Left forelimb (tissue), 1 donor: ENCODE results near the gene PFKFB4.

ENCODE experiments used
- DNase-seq: peaks from one replicate; pipeline ENCODE4 v3.0.0-alpha.2; 2018; ENCODE audit warnings: low spot score

The PFKFB4 gene

DNA sequence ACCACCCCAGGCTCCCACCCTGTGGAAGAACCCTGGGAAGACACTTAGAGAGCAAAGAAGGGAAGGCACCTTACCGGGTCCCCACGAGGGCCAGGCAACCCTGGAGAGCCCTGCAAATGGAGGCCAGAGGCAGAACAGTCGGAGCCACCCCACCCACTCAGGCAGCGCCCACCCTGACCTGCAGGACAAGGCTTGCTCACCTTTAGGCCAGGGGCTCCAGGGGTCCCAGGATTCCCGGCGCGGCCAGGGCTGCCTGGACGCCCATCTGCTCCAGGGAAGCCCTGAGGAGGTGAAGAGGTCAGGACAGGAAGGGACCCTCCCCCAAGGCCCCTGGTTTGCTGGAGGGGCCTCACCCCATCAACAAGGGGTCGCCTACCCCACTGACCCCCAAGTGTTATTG lies 28.2 kb upstream of the PFKFB4 start:
- DNase-seq = no peak

DNA sequence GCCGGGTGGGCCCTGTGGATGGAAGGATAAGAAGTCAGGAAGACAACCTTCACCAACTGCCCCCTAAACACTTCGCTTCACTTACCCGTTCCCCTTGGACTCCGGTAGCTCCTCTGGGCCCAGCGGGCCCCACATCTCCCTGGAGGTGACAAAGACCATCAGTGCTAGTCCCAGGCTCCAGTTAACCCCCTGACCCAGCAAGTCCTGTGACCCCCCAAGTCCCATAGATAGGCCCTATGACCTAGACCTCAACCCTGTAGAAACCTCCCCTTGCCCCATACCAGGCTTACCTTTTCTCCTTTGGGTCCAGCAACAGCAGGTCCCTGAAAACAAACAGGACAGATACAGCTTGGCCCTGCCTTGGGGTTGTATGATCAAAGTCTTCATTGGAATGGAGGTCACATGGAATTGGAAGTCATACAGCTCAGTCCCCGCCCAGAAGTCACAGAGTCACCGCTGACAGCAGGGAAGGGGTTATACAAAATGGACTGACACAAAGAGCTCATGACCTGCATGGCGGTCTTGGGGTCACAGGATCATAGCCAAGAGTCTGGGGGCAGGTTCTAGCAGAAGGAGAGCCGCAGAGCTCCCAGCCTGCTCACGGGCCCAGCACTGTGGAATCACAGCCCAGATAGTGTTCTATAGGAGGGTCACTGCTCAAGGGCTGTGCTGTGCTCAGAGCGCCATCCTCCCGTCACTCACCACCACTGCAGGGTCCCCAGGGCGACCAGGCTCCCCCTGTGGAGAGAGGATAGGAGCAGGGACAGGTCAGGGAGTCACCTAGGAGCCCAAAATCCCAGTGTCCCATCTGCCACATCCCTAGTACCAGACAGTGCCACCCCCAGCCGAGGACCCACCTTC lies 25.2 kb upstream of the PFKFB4 start:
- DNase-seq = no peak

DNA sequence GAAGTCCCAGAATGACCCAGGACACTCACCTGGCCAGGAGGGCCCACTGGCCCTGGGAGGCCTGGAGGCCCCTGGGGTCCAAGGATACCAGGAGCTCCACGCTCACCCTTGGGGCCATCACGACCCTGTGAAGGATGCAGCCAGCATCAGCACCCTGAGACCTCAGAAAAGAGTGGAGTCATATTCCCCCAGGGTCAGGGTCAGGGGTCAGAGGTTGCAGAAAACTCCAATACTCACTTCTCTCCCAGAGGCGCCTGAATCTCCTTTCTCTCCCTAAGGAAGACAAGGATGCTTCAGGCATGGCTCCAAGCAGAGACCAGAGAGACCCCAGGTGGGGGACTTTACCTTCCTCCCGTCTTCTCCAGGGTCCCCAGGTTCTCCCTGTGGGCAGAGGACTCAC lies 20.0 kb upstream of the PFKFB4 start:
- DNase-seq = no peak

DNA sequence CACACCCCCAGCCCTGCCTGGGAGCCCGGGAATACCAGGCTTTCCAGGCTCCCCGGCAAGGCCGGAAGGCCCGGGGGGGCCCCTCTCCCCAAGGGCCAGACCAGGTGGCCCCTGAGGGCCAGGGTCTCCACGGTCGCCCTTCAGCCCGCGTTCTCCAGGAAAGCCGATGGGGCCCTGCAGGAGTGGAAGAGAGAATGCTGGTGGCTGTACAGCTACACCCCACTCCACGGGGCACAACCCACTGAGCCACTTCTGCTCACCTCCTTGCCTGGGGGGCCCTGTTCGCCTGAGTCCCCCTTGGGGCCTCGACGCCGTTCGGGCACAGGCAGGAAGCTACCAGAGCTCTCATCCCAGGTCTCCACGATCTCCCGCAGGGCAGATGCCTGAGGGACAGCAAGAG lies 18.8 kb upstream of the PFKFB4 start:
- DNase-seq = no peak

- DNase-seq = no peak
Observed at GRCh38 chr3:48573973-48574585, 17.5 kb upstream of the PFKFB4 start.

DNA sequence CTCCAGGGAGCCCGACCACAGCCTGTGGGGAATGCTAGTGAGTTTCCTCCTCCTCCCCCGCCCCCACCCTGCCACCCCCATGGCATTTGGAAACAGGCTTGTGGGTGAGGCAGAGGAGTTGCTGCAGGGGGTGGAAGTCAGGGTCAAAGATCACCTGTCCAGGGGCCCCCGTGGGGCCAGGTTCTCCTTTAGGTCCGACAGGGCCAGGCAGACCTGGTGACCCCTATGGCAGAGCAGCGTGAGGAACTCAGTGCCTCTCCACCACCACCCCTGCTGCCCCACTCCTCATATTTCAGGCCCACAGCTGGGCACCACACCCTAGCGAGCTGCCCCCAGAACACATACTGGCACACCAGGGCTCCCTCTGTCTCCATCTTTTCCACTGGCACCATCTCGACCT lies 15.9 kb upstream of the PFKFB4 start:
- no peak for DNase-seq

DNA sequence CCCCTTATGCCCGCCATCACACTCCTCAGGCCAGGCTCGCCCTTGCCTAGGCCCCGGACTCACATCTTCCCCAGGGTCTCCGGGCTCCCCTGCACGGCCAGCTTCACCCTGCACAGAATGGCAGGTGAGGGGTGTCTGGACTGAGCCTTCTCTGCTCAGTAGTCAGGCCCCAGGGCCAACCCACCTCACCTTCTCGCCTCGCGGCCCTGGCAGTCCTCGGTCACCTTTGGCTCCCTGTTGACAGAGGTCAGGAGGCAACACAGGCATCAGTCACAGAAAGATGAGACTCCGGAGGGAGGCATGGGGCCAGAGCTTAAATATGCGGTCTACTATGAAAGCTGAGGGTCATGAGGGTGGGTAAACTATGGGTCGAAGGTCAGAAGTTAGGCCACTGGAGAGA lies 15.3 kb upstream of the PFKFB4 start:
- DNase-seq = no peak

DNA sequence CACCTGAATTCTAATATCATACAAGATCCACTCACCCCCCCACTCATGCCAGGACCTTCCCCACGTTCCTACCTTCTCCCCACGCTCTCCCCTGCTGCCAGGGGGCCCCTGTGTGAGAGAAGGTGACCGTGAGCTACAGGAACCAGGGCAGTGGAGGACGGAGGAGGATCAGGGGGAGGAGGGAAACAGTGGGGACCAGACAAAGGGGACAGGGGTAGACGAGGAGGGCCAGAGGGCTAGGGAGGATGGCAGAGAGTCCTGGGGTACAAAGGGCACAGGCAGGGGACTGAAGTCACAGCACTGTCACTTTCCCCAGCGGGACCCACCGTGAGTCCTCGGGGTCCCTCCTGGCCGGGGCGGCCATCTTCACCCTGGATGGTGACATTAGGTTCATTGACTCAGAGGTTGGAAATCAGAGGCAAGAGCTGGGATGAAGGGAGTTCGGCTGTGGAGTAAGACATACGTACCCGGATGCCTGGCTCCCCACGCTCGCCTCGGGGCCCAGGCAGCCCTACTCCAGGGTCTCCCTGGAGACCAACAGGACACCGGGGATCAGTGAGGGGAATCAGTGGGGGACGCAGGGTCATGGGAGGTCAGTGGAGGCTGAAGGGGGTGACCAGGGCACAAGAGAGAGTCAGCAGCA lies 13.3 kb upstream of the PFKFB4 start:
- no peak for DNase-seq

DNA sequence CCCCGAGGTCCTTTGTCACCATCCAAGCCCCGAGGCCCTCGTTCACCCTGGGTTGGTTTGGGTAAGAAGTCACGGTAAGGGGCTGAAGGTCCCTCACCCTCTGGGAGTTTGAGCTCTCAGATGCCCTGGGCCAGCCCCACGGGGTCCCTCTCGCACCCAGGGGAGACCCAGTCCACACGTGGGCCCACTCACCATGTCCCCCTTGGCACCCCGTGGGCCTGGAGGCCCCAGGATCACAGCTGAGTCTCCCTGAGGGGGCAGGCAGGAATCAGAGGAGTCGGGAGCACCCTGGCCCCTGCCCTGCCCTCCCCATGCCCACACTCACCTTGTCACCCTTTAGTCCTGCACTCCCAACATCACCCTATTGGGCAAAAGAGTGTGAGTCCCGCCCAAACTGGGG lies 12.8 kb upstream of the PFKFB4 start:
- DNase-seq = no peak

GRCh38 chr3:48568476-48568875 lies 11.9 kb upstream of the PFKFB4 start:
- DNase-seq = no peak

DNA sequence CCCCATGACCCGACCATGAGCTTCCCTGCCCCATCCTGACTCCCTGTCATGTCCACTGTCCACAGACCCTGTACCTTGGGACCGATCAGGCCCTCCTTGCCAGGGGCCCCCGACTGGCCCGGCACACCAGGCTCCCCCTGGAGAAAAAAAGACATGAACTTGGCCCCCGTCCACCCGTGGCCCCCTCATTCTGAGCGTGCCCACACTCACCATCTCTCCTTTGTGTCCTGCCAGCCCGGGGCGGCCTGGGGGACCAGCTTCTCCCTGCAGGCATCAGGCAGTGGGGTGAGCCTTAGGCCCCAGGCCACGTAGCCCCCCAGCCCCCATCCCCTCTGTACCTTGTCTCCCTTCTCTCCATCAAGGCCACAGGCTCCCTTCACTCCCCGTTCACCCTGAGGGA lies 10.9 kb upstream of the PFKFB4 start:
- no peak for DNase-seq

GRCh38 chr3:48567090-48567489 lies 10.5 kb upstream of the PFKFB4 start:
- DNase-seq = no peak

DNA sequence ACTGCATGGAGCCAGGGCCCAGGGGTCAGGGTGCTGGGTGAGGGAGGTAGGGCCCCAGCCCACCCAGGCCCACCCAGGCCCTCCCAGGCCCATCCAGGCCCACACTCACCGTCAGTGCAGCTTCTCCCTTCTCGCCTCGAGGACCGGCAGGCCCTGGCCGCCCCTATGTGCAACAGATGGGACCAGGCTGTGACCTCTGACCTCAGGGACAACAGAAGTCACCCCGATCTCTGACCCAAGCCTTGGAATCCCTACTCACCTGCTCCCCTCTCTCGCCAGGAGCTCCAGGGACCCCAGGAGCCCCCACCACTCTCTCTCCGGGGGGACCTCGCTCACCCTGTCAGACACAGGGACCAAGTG lies 9.8 kb upstream of the PFKFB4 start:
- DNase-seq = no peak

DNA sequence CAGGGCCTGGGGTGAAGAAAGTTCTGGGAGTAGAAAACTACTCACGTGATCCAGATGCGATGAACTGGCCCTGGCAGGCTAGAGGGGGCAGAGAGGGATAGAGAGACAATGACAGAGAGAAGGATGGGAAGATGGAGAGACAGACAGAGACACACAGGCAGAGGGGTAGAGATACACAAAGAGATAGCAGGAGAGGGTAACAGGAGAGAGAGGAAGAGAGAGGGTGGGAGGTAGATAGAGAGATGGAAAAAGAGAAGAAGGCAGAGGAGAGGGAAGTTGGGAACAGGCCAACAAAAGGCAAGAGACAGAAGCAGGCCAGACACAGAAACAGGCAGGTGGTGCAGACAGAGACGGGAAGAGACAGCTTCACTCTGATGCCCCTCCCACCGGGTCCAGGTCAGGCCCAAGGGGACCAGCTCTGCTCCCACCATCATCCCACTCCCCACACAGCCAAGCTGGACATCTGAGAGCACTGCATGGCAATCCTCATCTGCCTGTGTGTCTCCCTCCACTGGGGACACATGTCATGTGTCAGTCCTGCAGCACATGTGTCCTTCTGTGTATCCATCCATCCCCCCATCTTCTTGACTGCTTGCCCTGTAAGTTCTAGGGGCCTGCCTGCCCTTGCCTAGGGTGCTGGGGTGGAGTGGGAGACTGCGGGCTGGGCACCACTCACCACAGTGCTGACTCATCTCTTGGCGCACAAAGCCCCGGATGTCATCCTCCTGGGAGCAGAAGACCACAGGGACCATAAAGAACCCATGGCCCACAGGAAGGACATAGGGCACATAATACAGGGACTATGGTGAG lies 9.2 kb upstream of the PFKFB4 start:
- DNase-seq = no peak

DNA sequence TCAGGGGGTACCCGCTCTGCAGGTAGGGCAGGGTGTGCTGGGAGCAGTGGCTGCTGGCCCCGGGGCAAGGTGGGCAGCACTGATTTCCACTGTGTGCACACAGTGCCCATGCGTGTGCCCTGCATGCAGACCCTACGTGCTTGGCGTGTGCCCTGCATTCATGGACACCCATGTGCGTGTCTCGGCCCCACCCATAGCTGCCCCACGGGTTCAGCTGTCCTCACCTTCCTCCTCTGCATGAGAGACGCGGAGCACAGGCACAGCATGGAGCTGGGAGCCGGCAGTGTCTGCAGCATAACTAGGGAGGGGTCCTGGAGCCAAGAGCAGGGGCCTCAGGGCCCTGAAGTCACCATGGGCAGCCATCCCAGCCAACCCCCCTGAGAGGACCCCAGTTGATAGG lies 8.6 kb upstream of the PFKFB4 start:
- no peak for DNase-seq

DNA sequence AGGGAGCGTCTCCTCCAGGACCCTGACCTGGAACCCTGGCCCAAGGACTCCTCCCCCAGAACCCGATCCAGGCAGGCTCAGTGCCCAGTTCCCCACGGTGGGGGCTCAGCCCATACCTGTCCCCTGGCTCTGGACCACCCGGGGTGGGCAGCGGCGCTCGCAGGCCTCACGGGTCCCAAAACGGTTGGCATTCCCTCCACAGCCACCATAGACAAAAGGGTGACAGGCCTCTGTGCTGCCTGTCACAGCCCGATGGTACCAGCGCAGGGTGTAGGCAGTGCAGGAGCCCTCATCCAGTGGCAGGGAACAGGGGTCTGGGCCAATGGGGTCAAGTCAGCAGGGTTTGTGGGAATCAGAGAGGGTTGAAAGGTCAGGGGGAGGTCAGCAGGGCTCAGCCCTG lies 8.1 kb upstream of the PFKFB4 start:
- DNase-seq = no peak

DNA sequence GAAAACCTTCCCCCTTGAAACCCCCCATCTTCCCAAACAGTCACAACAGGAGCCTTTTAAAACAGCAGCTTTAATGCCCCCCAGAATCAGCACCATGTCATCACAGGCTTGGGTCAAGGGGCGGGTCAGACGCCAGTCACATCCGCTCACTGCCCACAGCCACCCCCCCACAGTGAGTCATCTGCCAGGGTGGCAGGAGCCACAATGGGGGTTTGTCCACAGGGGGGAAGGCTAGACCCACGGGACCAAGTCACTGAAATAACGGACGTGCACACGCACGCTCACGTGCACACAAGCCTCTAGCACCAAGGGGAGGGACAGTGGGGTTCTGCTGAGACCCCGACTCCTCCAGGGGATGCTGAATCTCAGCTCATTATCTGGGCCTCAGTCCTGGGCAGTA lies 7.4 kb upstream of the PFKFB4 start:
- DNase-seq = no peak

DNA sequence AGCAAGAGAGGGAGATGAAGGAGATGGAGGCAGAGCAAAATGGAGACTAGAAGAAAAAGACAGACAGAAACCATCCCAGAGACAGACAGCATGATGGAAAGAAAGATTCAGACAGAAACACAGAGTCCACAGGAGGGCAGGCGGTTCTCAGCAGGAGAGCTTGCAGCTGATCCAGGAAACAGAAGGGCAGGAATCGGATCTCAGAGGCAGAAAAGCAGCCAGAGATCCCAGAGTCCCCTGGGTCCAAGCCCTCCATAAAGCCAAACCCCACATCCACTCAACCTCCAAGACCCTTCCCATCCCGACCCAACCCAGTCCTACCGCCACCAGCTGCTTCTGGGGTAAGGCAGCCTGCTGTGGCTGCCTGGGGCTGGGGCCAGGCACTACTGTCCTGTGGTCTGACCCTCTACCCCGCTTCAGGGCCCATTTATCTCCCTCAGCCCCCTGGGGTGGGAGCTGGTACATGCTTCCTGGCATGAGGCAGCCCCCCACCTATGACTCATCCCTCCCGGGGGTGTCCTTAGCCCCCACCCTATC lies 6.8 kb upstream of the PFKFB4 start, which contains the start of gene UCN2:
Gene UCN2, minus strand, starts transcription at position 400 of the 537 bp plus-strand sequence. CDS start 657 bp downstream, outside the sequence.
- DNase-seq = no peak

DNA sequence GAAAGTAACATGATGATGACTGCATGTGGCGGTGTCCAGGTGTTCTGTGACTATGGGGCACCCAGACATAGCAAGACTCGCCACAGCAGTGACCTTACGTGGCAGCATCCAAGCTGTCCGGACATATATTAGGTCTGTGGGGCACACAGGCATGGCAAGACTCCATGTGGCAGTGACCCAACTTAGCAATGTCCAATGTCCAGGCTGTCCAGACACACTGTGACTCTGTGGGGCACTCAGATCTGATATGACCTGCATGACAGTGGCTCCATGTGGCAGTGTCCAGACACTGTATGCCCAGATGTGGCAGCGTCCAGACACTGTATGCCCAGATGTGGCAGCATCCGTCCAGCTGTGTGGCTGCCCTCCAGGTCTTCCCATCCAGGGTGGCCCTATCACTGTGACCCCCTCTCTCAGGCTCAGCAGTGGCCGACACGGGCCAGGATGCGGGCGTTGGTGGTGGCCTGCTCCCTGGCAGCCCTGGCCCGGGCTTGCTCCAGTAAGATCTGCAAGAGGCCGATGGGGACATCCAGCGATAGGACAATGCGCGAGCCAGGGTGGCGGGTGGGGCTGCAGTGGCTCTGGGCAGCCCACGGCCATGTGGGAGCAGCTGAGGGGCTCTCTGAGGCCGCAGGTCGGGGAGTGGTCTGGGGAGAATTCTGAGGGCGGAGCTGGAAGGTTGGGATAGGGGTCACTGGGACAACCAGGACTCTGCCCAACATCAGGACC lies 5.9 kb upstream of the PFKFB4 start:
- no peak for DNase-seq

DNA sequence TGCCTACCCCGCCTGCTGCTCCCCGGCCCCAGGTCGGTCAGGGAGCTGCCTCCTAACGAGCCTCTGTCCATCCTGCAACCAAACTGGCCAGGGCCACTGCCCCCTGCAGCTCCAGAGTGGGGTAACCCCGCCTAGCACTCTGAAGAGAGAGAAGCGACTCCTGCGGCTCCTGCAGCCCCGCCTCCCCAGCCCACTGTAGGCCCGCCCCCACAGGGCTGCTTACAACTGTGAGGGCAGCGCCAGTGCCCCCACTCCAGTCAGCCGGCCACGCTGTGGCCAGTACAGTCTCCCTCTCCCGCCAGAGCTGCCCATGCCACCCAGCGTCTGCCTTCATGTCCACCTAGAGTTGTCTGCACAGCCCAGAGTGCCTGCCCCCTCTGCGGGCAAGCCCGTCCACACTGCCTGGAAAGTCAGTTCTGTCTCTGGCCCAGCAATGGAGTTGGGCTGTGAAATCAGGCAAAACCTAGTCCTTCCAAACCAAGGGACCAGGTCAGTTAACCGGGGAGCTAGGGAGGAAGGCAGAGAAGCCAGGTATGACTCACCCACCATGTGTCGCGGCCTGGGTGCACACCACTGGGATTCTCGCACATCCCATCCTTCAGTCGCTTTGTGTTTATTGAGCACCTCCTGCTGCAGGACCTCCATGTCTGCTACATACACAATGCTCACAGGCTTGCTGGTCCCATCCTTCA lies 4.6 kb upstream of the PFKFB4 start:
- no peak for DNase-seq

GRCh38 chr3:48560648-48561018 lies 4.0 kb upstream of the PFKFB4 start:
- no peak for DNase-seq
